ENCODE results near the gene CEP83.

CEP83 gene

GRCh38 chr12:94289461-94290312 is 170.0 kb downstream of the CEP83 start:
- Mint-ChIP-seq H3K9me3 (no peaks in the 10 kb centered on the region), H3K4me3 (no peak overlapping the region), H3K36me3 (ENCODE audit: low read depth) (peaks cover 34% of the 10 kb centered on the region), H3K4me1 (ENCODE audit: low read depth) (peaks cover 3% of the 10 kb centered on the region), H3K27ac (no peak overlapping the region), H3K27me3 (ENCODE audit: low read depth) (no peaks in the 10 kb centered on the region)

DNA sequence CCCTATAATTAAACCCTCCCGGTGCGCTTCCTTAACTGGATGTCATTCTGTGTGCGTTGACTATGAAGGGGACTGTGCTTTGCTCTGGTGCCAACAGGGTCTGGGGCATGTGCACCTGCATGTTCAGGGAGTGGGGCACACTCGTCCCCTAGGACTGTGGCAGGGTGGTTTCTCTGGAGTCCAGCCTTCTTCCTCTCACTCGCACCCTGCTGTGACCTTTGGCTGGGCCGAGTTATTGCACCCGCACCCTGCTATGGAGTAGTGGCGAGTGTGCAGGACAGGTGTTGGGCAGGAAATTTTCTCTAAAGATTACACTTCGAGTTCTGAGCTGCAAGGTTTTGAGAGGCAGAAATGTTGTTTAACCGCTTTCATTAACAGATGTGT is 172.4 kb downstream of the CEP83 start:
- no peaks in the 10 kb centered on the region for H3K27me3 Mint-ChIP-seq (ENCODE audit: low read depth)
- H3K9me3 Mint-ChIP-seq, result no peaks in the 10 kb centered on the region
- H3K36me3 Mint-ChIP-seq (ENCODE audit: low read depth), result peaks cover 48% of the 10 kb centered on the region
- H3K4me3 Mint-ChIP-seq, result no peak overlapping the region
- H3K4me1 Mint-ChIP-seq (ENCODE audit: low read depth), result peaks cover 14% of the 10 kb centered on the region
- H3K27ac Mint-ChIP-seq, result no peak overlapping the region

- Mint-ChIP-seq H3K27me3 (ENCODE audit: low read depth) (no peaks in the 10 kb centered on the region), H3K4me3 (no peak overlapping the region), H3K36me3 (ENCODE audit: low read depth) (peaks cover 48% of the 10 kb centered on the region), H3K9me3 (no peaks in the 10 kb centered on the region), H3K4me1 (ENCODE audit: low read depth) (peaks cover 19% of the 10 kb centered on the region), H3K27ac (no peak overlapping the region)
These were observed 173.0 kb downstream of the CEP83 start for GRCh38 chr12:94286583-94287244.

- Mint-ChIP-seq H3K9me3 (no peaks in the 10 kb centered on the region), H3K27me3 (ENCODE audit: low read depth) (no peaks in the 10 kb centered on the region), H3K4me3 (no peak overlapping the region), H3K36me3 (ENCODE audit: low read depth) (peaks cover 51% of the 10 kb centered on the region), H3K27ac (no peak overlapping the region), H3K4me1 (ENCODE audit: low read depth) (peaks cover 21% of the 10 kb centered on the region)
These were observed 173.6 kb downstream of the CEP83 start for GRCh38 chr12:94285943-94286582.

DNA sequence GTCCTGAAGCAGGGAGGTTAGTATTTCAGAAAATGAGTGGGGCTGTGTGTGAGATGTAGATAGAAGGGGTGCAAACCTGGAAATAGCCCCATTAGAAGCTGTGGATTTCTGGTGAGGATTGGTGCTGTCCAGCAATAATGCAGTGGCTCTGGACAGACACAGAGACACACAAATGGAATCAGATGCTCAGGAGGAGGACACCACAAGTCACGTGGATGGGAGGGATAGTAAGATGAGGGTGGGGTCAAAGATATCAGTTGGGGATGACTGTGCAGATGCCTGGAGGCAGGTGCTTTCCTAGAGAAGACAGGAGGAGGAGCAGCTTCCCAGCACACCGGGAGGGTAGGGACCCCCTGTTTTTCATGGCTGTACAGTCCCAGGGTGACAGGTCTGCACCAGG is 174.8 kb downstream of the CEP83 start:
- no peaks in the 10 kb centered on the region for H3K27me3 Mint-ChIP-seq (ENCODE audit: low read depth)
- peaks cover 21% of the 10 kb centered on the region for H3K4me1 Mint-ChIP-seq (ENCODE audit: low read depth)
- H3K27ac Mint-ChIP-seq, result no peak overlapping the region
- H3K9me3 Mint-ChIP-seq, result no peaks in the 10 kb centered on the region
- H3K4me3 Mint-ChIP-seq, result no peak overlapping the region
- peaks cover 60% of the 10 kb centered on the region for H3K36me3 Mint-ChIP-seq (ENCODE audit: low read depth)

GRCh38 chr12:94284046-94284445 is 175.6 kb downstream of the CEP83 start:
- peaks cover 21% of the 10 kb centered on the region for H3K4me1 Mint-ChIP-seq (ENCODE audit: low read depth)
- peaks cover 64% of the 10 kb centered on the region for H3K36me3 Mint-ChIP-seq (ENCODE audit: low read depth)
- H3K4me3 Mint-ChIP-seq, result no peak overlapping the region
- H3K27ac Mint-ChIP-seq, result no peak overlapping the region
- no peaks in the 10 kb centered on the region for H3K27me3 Mint-ChIP-seq (ENCODE audit: low read depth)
- H3K9me3 Mint-ChIP-seq, result no peaks in the 10 kb centered on the region

DNA sequence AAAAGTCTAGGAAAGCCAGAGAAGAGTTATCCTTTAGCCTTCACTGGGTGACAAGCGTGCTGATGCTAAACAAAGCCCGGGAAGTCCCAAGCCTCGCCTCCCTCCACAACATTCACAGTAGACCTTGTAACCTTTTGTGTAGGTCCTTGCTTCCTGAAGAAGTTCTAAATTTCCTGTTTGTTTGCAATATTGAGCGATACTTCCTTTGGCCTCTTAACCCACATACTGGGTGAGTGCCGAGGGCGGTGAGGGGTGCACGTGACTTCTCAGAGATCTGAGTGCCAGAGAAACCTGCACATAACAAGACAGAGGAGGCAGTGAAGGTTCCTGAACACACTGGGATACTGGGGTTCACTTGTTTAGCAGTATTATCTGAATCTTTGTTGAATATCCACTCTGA is 177.0 kb downstream of the CEP83 start:
- Mint-ChIP-seq H3K4me1 (ENCODE audit: low read depth) (peaks cover 21% of the 10 kb centered on the region), H3K36me3 (ENCODE audit: low read depth) (peaks cover 57% of the 10 kb centered on the region), H3K27me3 (ENCODE audit: low read depth) (no peaks in the 10 kb centered on the region), H3K9me3 (no peaks in the 10 kb centered on the region), H3K4me3 (peak overlapping the region; percentile 48), H3K27ac (peak overlapping the region; percentile 82)

DNA sequence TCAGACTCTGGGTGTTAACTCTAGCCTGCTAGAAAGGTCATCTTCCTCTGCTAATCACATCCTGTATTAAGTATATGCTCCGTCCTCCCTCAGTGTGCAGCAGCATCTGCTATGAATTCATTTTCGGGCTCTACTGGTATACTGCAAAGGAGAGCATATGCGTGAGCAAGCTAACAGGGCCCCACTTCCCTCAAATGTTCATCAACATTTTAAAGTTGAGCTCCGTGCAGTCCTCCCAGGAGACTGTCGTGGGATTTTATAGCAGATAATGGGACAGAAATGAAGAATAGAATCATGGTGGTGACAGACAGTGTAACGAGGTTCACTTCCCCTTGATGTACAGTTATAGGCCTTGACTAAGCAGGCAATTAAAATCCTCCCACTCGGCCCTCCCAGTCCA is 179.6 kb downstream of the CEP83 start:
- H3K4me1 Mint-ChIP-seq (ENCODE audit: low read depth), result peaks cover 21% of the 10 kb centered on the region
- no peak overlapping the region for H3K27ac Mint-ChIP-seq
- H3K27me3 Mint-ChIP-seq (ENCODE audit: low read depth), result no peaks in the 10 kb centered on the region
- no peak overlapping the region for H3K4me3 Mint-ChIP-seq
- H3K9me3 Mint-ChIP-seq, result no peaks in the 10 kb centered on the region
- peaks cover 45% of the 10 kb centered on the region for H3K36me3 Mint-ChIP-seq (ENCODE audit: low read depth)

DNA sequence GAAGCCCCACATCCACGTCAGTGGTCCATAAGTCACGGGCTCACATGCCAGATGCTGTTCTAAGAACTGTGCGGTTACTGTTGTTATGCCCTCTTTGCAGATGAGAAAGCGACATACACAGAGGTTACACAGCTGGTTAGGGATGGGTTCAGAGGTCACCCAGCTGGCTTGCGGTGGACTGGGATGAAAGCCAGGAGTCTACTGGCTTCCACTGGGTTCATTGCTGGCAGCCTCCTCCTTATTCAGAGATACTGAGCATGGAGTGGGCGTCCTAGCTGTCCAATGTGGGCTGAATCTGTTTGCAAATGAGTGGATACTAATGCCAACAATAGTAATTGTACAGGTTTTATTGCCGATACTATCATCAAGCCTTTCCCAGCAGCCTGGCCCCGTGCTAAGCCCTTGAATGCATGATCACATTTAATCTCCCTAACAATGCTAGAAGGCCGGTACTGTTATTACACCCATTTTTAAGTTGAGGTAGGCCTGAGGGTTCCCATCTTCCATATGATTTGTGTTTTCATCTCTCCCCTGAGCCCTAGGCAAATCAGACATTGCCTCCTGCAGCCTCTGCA is 182.2 kb downstream of the CEP83 start:
- H3K4me3 Mint-ChIP-seq, result no peak overlapping the region
- H3K27me3 Mint-ChIP-seq (ENCODE audit: low read depth), result no peaks in the 10 kb centered on the region
- peaks cover 41% of the 10 kb centered on the region for H3K36me3 Mint-ChIP-seq (ENCODE audit: low read depth)
- H3K9me3 Mint-ChIP-seq, result no peaks in the 10 kb centered on the region
- peaks cover 13% of the 10 kb centered on the region for H3K4me1 Mint-ChIP-seq (ENCODE audit: low read depth)
- H3K27ac Mint-ChIP-seq, result no peak overlapping the region

DNA sequence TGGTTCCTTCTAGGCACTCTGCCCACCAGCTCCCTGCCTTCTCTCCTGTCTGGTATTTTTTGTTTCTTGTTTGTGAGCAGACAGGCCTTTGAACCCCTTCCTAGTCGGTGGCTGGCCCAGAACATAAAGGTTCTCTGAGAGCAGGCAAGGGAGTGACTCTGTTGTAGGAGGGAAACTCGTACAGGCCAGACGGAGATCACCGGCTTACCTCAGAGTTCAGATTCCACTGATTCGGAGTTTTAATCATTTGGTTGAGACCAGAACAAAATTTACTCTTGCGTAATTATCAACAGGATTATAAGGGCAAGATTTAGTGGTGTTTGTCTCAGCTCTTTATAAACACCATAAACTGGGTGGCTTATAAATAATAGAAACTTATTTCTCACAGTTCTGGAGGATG is 182.9 kb downstream of the CEP83 start:
- Mint-ChIP-seq H3K27ac (no peak overlapping the region), H3K27me3 (ENCODE audit: low read depth) (no peaks in the 10 kb centered on the region), H3K4me1 (ENCODE audit: low read depth) (peaks cover 5% of the 10 kb centered on the region), H3K4me3 (no peak overlapping the region), H3K9me3 (no peaks in the 10 kb centered on the region), H3K36me3 (ENCODE audit: low read depth) (peaks cover 43% of the 10 kb centered on the region)

- H3K27me3 Mint-ChIP-seq (ENCODE audit: low read depth), result no peaks in the 10 kb centered on the region
- H3K9me3 Mint-ChIP-seq, result no peaks in the 10 kb centered on the region
- peaks cover 37% of the 10 kb centered on the region for H3K36me3 Mint-ChIP-seq (ENCODE audit: low read depth)
- peaks cover 29% of the 10 kb centered on the region for H3K4me1 Mint-ChIP-seq (ENCODE audit: low read depth)
- H3K4me3 Mint-ChIP-seq, result no peak overlapping the region
- H3K27ac Mint-ChIP-seq, result no peak overlapping the region
These were observed 186.4 kb downstream of the CEP83 start for GRCh38 chr12:94273272-94273671.

GRCh38 chr12:94272280-94272679 is 187.4 kb downstream of the CEP83 start:
- H3K36me3 Mint-ChIP-seq (ENCODE audit: low read depth), result peaks cover 39% of the 10 kb centered on the region
- H3K9me3 Mint-ChIP-seq, result no peaks in the 10 kb centered on the region
- H3K27me3 Mint-ChIP-seq (ENCODE audit: low read depth), result no peaks in the 10 kb centered on the region
- H3K4me1 Mint-ChIP-seq (ENCODE audit: low read depth), result peaks cover 38% of the 10 kb centered on the region
- no peak overlapping the region for H3K4me3 Mint-ChIP-seq
- H3K27ac Mint-ChIP-seq, result peak overlapping the region; percentile 22

DNA sequence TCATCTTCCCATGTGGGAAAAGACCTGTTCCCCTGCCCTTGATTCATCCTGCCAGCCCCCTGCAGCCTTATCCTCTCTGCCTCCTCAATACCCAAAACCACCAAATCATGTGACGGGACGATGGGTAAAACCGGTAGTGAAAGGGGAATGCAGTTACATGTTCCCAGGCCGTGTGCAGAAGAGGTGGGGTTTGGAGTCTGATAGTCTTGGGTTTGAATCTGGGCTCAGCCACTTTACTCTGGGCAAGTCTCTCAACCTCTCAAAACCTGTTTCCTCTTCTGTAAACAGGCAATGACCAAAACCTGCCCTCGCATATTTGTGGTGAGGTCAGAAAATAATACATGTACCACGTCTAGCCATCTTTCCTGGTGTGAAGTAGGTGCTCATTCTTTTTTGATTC is 188.3 kb downstream of the CEP83 start:
- peaks cover 41% of the 10 kb centered on the region for H3K4me1 Mint-ChIP-seq (ENCODE audit: low read depth)
- H3K27ac Mint-ChIP-seq, result no peak overlapping the region
- no peaks in the 10 kb centered on the region for H3K9me3 Mint-ChIP-seq
- no peak overlapping the region for H3K4me3 Mint-ChIP-seq
- peaks cover 46% of the 10 kb centered on the region for H3K36me3 Mint-ChIP-seq (ENCODE audit: low read depth)
- H3K27me3 Mint-ChIP-seq (ENCODE audit: low read depth), result no peaks in the 10 kb centered on the region

DNA sequence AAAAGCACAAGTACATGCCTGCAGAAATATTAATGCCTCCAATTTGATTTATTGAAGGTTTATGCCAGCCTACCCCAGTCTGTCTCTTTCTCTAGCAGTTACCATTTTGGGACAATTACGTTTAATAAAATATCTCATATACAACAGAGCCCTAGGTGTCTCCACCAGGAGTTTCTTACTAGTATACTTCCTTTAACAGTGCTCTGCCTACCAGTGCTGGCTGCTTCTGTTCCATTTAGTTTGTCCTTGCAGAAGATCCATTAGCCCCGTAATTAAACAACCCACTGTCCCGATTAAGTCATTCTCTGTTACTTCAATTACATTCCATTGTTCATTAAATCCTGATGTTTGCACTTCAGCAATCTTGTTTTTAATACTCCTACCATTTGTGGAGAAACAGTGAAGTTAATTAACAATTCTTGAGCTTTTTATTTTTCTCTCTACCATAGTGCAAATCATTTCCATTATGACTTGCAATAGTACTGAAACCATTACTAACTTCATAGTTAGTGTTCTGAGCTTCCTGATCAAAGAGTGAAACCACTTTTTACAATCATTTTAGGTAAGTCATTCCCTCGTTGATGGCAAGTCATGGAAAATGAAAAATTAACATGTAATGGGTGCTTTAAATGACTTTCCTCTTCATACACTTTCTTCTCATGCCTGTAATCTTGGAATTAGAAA is 190.2 kb downstream of the CEP83 start:
- Mint-ChIP-seq H3K9me3 (no peaks in the 10 kb centered on the region), H3K36me3 (ENCODE audit: low read depth) (peaks cover 61% of the 10 kb centered on the region), H3K4me1 (ENCODE audit: low read depth) (peaks cover 49% of the 10 kb centered on the region), H3K4me3 (no peak overlapping the region), H3K27ac (no peak overlapping the region), H3K27me3 (ENCODE audit: low read depth) (no peaks in the 10 kb centered on the region)
